CD4-positive, alpha-beta T cell treated with Interleukin-1 beta for 1 hour (primary cell): ENCODE measurements around the gene TRMT61B.

Experiments used
- DNase-seq, 2 donors: peaks; one replicate each; pipeline ENCODE4 v3.0.0-alpha.2; 2020 to 2022

TRMT61B gene

GRCh38 chr2:28855193-28855592 is 14.9 kb downstream of the TRMT61B start:
- DNase-seq: no peak

GRCh38 chr2:28842042-28842441 is 28.1 kb downstream of the TRMT61B start:
- no peak for DNase-seq

GRCh38 chr2:28838971-28839370 is 31.1 kb downstream of the TRMT61B start:
- DNase-seq: no peak

GRCh38 chr2:28835781-28836180 is 34.3 kb downstream of the TRMT61B start:
- no peak for DNase-seq

GRCh38 chr2:28833740-28834470 is 36.2 kb downstream of the TRMT61B start:
- DNase-seq: no peak

GRCh38 chr2:28828382-28828781 is 41.7 kb downstream of the TRMT61B start:
- no peak for DNase-seq

- DNase-seq: no peak
Observed at GRCh38 chr2:28824870-28825269, 45.2 kb downstream of the TRMT61B start.

- no peak for DNase-seq
Observed at GRCh38 chr2:28824207-28824606, 45.9 kb downstream of the TRMT61B start.

GRCh38 chr2:28822036-28822435 is 48.1 kb downstream of the TRMT61B start:
- no peak for DNase-seq

- peak; percentile 54 to 78 for DNase-seq
Observed at GRCh38 chr2:28821295-28821958, 48.7 kb downstream of the TRMT61B start.

- no peak for DNase-seq
Observed at GRCh38 chr2:28818053-28818452, 52.1 kb downstream of the TRMT61B start.

GRCh38 chr2:28810384-28811285 is 59.5 kb downstream of the TRMT61B start, which contains the start of gene SPDYA:
Gene SPDYA, plus strand, starts transcription at chr2:28810834. Its CDS starts 5,181 bp downstream, at chr2:28816015.
- peak; percentile 83 to 85 for DNase-seq

GRCh38 chr2:28809927-28810326 is 60.2 kb downstream of the TRMT61B start:
- DNase-seq: no peak

GRCh38 chr2:28802975-28803429 is 67.1 kb downstream of the TRMT61B start:
- DNase-seq: no peak

GRCh38 chr2:28801726-28802125 is 68.4 kb downstream of the TRMT61B start:
- DNase-seq: no peak
